CD4-positive, alpha-beta T cell treated with Interferon gamma for 1 hour (primary cell): ENCODE measurements around the gene EPN1.

Source experiments
- DNase-seq: peaks from one replicate; pipeline ENCODE4 v3.0.0-alpha.2; 2020

The EPN1 gene

DNA sequence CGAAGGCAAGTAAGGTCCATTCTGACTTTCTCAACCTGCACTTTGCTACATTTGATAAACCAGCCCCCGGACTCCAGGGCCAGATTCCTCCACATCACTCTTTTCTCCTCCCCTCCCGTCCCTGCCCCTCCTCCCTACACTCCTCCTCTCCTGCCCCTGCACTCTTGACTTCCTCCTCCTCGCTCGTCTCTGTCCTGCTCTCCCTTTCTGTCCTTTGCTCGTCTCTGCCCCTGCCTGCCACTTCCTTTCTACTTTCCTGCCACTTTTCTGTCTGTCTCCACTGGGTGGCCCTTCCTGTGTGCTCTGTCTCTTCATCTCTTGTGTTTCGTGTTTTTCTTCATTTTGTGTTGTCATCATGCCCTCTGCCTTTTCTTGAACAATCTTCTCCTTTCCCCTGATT lies 13.2 kb upstream of the EPN1 start:
- no peak for DNase-seq

DNA sequence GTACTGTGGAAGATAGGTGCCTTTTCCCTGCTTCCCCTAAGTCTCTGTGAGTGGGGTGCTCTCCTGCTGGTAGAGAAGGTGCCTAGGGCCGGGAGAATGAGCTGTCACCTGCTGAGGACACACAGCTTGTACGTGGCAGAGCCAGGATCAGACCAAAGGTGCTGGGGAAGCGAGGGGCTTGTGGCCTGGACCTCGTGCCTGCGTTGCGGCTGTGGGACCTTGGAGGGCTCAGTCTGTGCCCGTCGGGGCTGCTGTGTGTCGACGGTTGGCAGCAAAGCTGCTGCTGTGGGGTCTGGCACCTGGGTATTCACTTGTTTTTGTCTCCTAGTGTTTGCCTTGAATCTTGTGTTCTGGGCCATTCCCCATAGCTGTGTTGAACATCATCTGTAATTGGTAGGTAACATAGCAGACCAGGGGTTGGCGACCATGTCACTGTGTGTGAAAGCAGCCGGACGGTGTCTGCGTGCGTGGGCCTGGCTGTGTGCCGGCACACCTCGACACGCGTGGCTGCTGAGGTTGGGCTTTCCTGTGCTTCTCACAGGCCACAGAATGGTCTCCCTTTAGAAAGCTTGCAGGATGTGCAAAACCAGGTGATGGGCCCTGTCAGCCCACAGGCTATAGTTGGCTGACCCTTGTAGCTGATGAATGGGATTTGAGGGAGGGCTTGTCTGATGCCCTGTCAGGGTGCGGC lies 11.0 kb upstream of the EPN1 start:
- DNase-seq = no peak

DNA sequence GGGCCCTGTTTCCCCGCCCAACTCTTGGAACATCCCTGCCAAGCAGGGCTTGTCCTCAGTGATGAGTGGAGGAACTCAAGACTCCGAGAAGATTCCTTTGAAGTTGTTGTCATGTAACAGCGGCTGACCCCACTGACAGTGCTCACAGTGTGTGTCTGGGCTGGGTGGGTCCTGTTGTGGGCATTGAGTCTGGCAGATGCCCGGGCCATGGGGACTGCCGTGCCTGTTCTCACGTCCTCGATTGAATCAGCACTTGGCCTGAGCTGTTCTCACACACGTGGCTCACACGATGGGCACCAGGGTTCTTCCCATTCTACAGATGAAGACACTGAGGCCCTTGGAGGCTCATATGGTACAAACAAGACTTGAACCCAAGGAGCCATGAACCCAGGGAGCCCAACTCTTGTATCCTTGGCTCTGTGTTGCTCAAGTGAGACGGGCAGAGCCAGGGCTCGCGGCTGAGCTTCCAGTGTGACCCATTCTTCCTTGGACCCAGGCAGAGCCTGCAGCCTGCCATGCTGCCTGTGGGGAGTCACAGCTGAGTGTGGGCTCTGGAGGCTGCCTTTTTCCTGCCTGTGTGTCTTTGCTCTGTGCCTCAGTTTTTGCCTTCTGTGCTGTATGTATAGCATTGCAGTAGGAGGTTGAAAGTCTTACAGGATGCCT lies 8.6 kb upstream of the EPN1 start:
- DNase-seq = no peak

GRCh38 chr19:55667006-55667381 lies 8.0 kb upstream of the EPN1 start:
- no peak for DNase-seq

GRCh38 chr19:55667511-55667910 lies 7.5 kb upstream of the EPN1 start:
- DNase-seq = no peak

- no peak for DNase-seq
Observed at GRCh38 chr19:55667958-55668357, 7.1 kb upstream of the EPN1 start.

DNA sequence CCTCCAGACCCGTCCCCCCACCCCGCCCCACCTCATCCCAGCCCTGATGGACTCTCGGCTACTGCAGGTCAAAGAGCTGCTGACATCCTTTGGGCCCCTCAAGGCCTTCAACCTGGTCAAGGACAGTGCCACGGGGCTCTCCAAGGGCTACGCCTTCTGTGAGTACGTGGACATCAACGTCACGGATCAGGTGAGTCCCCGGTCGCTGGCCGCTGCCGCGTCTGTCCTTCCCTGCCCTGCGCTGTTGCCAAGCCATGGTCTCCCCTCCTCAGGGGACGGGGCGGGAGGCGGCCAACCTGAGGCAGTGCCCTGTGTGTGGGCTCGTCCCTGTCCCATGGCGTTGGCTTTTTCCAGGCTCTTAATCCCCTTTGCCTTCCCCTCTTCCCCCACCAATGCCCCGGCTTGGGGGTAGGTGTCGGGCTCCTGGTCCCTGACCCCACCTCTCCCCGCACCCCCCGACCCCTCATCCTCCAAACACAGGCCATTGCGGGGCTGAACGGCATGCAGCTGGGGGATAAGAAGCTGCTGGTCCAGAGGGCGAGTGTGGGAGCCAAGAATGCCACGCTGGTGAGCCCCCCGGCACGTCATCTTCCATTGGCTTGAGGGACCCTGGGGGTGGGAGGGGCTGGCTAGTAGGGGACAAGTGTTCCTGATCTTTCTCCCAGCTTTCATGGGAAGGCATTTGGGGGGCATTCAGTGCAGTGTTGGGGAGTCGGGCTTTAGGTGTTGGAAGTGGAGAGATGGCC lies 6.2 kb upstream of the EPN1 start:
- DNase-seq = no peak

GRCh38 chr19:55669418-55670279 lies 5.4 kb upstream of the EPN1 start:
- no peak for DNase-seq

- no peak for DNase-seq
Observed at GRCh38 chr19:55670280-55671053, 4.6 kb upstream of the EPN1 start.

- no peak for DNase-seq
Observed at GRCh38 chr19:55671054-55671378, 4.0 kb upstream of the EPN1 start.

GRCh38 chr19:55672418-55672817 lies 2.6 kb upstream of the EPN1 start:
- DNase-seq = no peak

DNA sequence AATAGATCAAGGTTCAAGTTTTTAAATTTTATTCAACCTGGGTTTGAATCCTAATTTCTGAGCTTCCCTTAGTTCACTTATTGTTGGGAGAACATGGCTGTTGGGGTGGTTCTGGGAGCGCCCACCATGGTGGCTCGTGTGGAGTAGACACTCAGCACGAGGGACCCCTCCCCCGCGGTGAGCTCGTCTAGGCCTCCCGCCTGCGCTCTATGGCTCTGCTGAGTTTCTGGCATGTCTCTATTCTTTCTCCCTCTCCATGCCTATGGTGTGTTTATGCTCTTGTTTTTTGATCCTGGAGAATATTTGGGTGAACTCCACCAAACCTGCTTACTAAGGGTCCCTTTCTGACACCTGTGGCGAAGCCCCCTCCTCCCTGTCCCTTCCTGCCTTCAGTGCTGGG lies 1.6 kb upstream of the EPN1 start:
- DNase-seq = no peak

GRCh38 chr19:55673889-55674288 lies 1.1 kb upstream of the EPN1 start:
- no peak for DNase-seq

DNA sequence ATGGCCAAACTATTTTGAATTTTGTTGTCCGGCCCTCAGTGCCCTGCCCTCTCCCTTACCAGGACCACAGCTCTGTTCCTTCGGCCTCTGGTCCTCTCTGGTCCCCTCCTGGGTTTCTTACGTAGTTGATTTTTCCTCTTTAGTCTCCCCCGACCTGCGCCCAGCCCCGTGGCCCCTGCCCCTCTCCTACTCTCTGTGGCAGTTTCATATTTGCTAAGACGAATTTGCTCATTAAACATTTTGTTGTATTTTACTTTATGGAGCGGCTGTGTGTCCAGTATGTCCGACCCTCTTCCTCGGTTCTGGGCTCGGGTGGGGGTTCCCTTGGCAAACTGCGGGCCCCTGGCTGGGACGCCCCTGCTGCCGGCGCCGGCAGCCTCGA lies 576 bp upstream of the EPN1 start:
- DNase-seq = no peak

- DNase-seq = no peak
Observed at GRCh38 chr19:55675661-55676354, 782 bp downstream of the EPN1 start.

- DNase-seq = no peak
Observed at GRCh38 chr19:55676383-55676782, 1.4 kb downstream of the EPN1 start.

DNA sequence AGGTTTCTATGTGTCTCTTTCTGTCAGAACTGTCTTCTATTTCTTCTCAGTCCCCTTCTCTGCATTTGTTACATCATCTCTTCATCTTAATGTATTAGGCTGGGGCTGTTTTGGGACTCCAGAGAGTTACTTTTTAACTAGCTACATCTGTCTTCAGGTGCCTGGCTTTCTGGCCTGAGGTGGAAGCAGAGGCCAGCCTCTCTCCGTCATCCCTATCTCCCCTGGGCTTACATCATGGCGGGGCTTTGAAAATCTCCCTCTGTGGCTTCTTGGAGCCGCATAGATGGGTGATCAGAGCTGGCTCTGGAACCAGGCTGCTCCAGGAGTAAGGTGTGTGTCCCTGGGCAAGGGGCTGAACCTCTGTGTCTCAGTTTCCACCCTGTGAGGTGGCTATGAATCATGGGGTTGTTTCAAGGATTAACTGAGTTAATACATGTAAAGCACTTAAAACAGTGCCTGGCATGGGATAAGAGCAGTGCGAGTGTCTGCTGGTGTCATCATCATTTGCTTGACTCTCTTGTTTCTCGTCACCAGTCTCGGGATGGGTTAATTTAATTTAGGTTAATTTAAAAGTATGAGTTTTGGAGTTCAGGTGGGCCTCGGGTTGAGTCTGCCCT lies 2.0 kb downstream of the EPN1 start:
- no peak for DNase-seq

GRCh38 chr19:55677572-55678028 lies 2.6 kb downstream of the EPN1 start:
- no peak for DNase-seq

GRCh38 chr19:55678121-55678671 lies 3.2 kb downstream of the EPN1 start:
- DNase-seq = peak; percentile 81

GRCh38 chr19:55679343-55680257 lies 4.6 kb downstream of the EPN1 start:
- no peak for DNase-seq
